GM12878 (cell line): Measurements from ENCODE around the gene RSPH9. TPM values are rescaled to one million over a fixed set of nuclear protein-coding genes. Genes with fewer than 3 reads are reported as not detected.

Source experiments
- ATAC-seq: fragments of 200-7000 bp; cut with Tn5 transposase; 3 replicates; pipeline ENCODE4 v1.9.1; 2020; ENCODE audit warnings: mild to moderate bottlenecking, moderate library complexity
- BruUV-seq: library from RNA; stranded (reverse); fragments of 400-500 nt; replicated peaks from 2 replicates; lab custom pipeline; 2021; lab: Mats Ljungman, UMichigan
- CTCF ChIA-PET: fragments of 300-600 bp; sonication (Branson Sonifier 250); formaldehyde crosslinking; extraction: SDS; loops from one replicate; lab custom pipeline; 2021; ENCODE audit warnings: inconsistent platforms; lab: Yijun Ruan, JAX
- POLR2A ChIA-PET: fragments of 350-600 bp; formaldehyde crosslinking; extraction: SDS; loops from one replicate; lab custom pipeline; 2021; ENCODE audit warnings: inconsistent platforms; lab: Charles Lee
- RAD21 ChIA-PET: fragments of 300-600 bp; sonication (Branson Sonifier 250); formaldehyde crosslinking; loops from one replicate; lab custom pipeline; 2023; ENCODE audit warnings: antibody characterized with exemption; ENCODE audit not compliant: unreplicated experiment; lab: Charles Lee
- SMC1A ChIA-PET: fragments of 300-600 bp; sonication (Branson Sonifier 250); formaldehyde crosslinking; loops from one replicate; lab custom pipeline; 2023; ENCODE audit not compliant: unreplicated experiment, uncharacterized antibody; lab: Charles Lee
- DNase-seq: peaks from one replicate; pipeline ENCODE4 v3.0.0-alpha.2; 2011; ENCODE audit warnings: low read depth, low spot score
- FAIRE-seq: peaks from 3 replicates; lab custom pipeline; 2011; peaks lifted over from hg19 to GRCh38; lab: Jason Lieb, UNC
- H2AFZ ChIP-seq: 2 replicates; pipeline ENCODE4 v1.6.0; 2011; ENCODE audit warnings: low read depth, low read length, control low read depth; ENCODE audit not compliant: control insufficient read depth
- H3K27ac ChIP-seq: 2 replicates; pipeline ENCODE4 v1.5.1; 2011; ENCODE audit warnings: control low read depth; ENCODE audit not compliant: control insufficient read depth, insufficient read depth
- H3K27me3 ChIP-seq, 2 experiments: replicated peaks in 1 of 2; 2 replicates each; pipeline versions ENCODE4 v1.6.0 to v1.6.1; 2011; ENCODE audit warnings: low read length in 1 of 2; ENCODE audit not compliant: control insufficient read depth in 2 of 2, insufficient read depth in 2 of 2
- H3K36me3 ChIP-seq, 2 experiments: 2 replicates each; pipeline ENCODE4 v1.5.1; 2011; ENCODE audit warnings: low read length in 1 of 2; ENCODE audit not compliant: control insufficient read depth in 2 of 2, insufficient read depth in 2 of 2
- H3K4me1 ChIP-seq: 2 replicates; pipeline ENCODE4 v1.6.1; 2011; ENCODE audit warnings: mild to moderate bottlenecking, low read length, moderate library complexity, mixed read lengths; ENCODE audit not compliant: control insufficient read depth, insufficient read depth
- H3K4me2 ChIP-seq: 2 replicates; pipeline ENCODE4 v1.6.0; 2011; ENCODE audit warnings: control low read depth; ENCODE audit not compliant: control insufficient read depth, insufficient read depth
- H3K4me3 ChIP-seq: fragments of 200-600 bp; sonication (generic); 2 replicates; pipeline ENCODE4 v1.5.1; 2016
- H3K79me2 ChIP-seq: 2 replicates; pipeline ENCODE4 v1.6.0; 2011; ENCODE audit warnings: low read length; ENCODE audit not compliant: control insufficient read depth, insufficient read depth
- H3K9ac ChIP-seq: 2 replicates; pipeline ENCODE4 v1.8.0; 2011; ENCODE audit warnings: low read length, control low read depth, mixed read lengths; ENCODE audit not compliant: control insufficient read depth, insufficient read depth
- H3K9me3 ChIP-seq: replicated peaks from 3 replicates; pipeline ENCODE4 v1.5.1; 2011; ENCODE audit warnings: mild to moderate bottlenecking, low read length; ENCODE audit not compliant: control insufficient read depth, insufficient read depth
- H4K20me1 ChIP-seq: 2 replicates; pipeline ENCODE4 v1.6.0; 2011; ENCODE audit not compliant: control insufficient read depth, insufficient read depth
- ATF2 ChIP-seq: IDR thresholded peaks from 2 replicates; pipeline ENCODE4 v1.6.1; 2012; ENCODE audit warnings: low read length, inconsistent platforms
- CBFB ChIP-seq: IDR thresholded peaks from 2 replicates; pipeline ENCODE4 v1.6.1; 2016; ENCODE audit warnings: antibody characterized with exemption, low read depth
- E2F8 ChIP-seq: fragments of 450-650 bp; IDR thresholded peaks from 2 replicates; pipeline ENCODE4 v1.6.1; 2018; ENCODE audit warnings: mild to moderate bottlenecking, low read depth, moderate library complexity; ENCODE audit not compliant: partially characterized antibody
- FOS ChIP-seq: IDR thresholded peaks from 3 replicates; pipeline ENCODE4 v1.6.1; 2011; ENCODE audit warnings: borderline replicate concordance; ENCODE audit not compliant: insufficient read length; ENCODE audit errors: extremely low read depth
- HDGF ChIP-seq: fragments of 450-650 bp; IDR thresholded peaks from 2 replicates; pipeline ENCODE4 v1.6.1; 2016; ENCODE audit warnings: antibody characterized with exemption
- KLF5 ChIP-seq: fragments of 450-650 bp; IDR thresholded peaks from 2 replicates; pipeline ENCODE4 v1.6.1; 2014; ENCODE audit warnings: mild to moderate bottlenecking; ENCODE audit not compliant: partially characterized antibody
- PAX8 ChIP-seq: fragments of 450-650 bp; IDR thresholded peaks from 2 replicates; pipeline ENCODE4 v1.6.1; 2017; ENCODE audit warnings: mild to moderate bottlenecking, moderate library complexity
- POLR2AphosphoS5 ChIP-seq: IDR thresholded peaks from 2 replicates; pipeline ENCODE4 v1.6.1; 2011; ENCODE audit warnings: mild to moderate bottlenecking, low read length, inconsistent platforms
- SMARCA5 ChIP-seq: fragments of 450-650 bp; IDR thresholded peaks from 2 replicates; pipeline ENCODE4 v1.6.1; 2017; ENCODE audit warnings: mild to moderate bottlenecking
- ZBED1 ChIP-seq: IDR thresholded peaks from 2 replicates; pipeline ENCODE4 v1.6.1; 2016; ENCODE audit warnings: borderline replicate concordance
- ZBTB40 ChIP-seq: fragments of 450-650 bp; IDR thresholded peaks from 2 replicates; pipeline ENCODE4 v1.6.1; 2016; ENCODE audit warnings: mild to moderate bottlenecking, moderate library complexity, borderline replicate concordance
- WGBS: methylation state at CpG from one replicate; pipeline ENCODE4 v1.1.6; 2016; ENCODE audit warnings: low lambda C conversion rate; ENCODE audit not compliant: insufficient replicate concordance, insufficient coverage; ENCODE audit errors: missing lambda C conversion rate; 5-methylcytosine and 5-hydroxymethylcytosine counted together
- in situ Hi-C: fragments of 300-500 bp; cut with MboI; formaldehyde crosslinking; loops from 9 replicates; pipeline ENCODE4 v1.14.3; 2018; ENCODE audit warnings: mixed read lengths
- intact Hi-C: fragments of 100-400 bp; cut with micrococcal nuclease; formaldehyde crosslinking; loops from one replicate; pipeline ENCODE4 v1.14.2; 2022; ENCODE audit not compliant: unreplicated experiment
- polyA plus RNA-seq, 11 experiments: library from polyadenylated mRNA; depleted of rRNA in 4 of 11; unstranded in 6 of 11; stranded (reverse) in 5 of 11; fragments of >200 nt; fragmentation: Nextera tagmentation in 4 of 11; fragmentation: Illumina TruSeq in 1 of 11; extraction: Ambion mirVana in 4 of 11; extraction: Trizol in 1 of 11; gene quantifications; 1 replicate in 1 of 11; 2 replicates in 10 of 11; pipeline versions ENCODE4 v1.2.1 to v1.2.3, GENCODE V29; 2011 to 2016; ENCODE audit warnings: inconsistent platforms in 2 of 11, missing spikeins in 2 of 11, low read depth in 1 of 11
- total RNA-seq, 4 experiments: library from RNA; depleted of rRNA in 3 of 4; stranded (reverse); fragments of >200 nt in 3 of 4; fragmentation: Illumina TruSeq in 1 of 4; extraction: Trizol in 1 of 4; gene quantifications; 2 replicates each; pipeline versions ENCODE4 v1.2.1 to v1.2.3, GENCODE V29; 2013 to 2021

The RSPH9 gene
- total and polyA plus RNA-seq, 10 of the 15 experiments (the other 5 are each of a cell fraction or from before 2014, with no cell fraction given): 0.26 to 0.63 (median 0.36) TPM; not detected in 6

- no peak overlapping the region for H3K9ac ChIP-seq
- WGBS: 89% methylated on average over 8 of the region's 8 CpGs
- TF ChIP-seq ZBTB40: no peak
- TF ChIP-seq POLR2AphosphoS5: no peak
- no peak for TF ChIP-seq ATF2
- no peak for TF ChIP-seq PAX8
- no peak for TF ChIP-seq SMARCA5
- TF ChIP-seq HDGF: no peak
- no peak for TF ChIP-seq FOS
- no peak for TF ChIP-seq CBFB
- TF ChIP-seq KLF5: no peak
- TF ChIP-seq E2F8: no peak
- no peak for TF ChIP-seq ZBED1
- TF ChIP-seq, all 136 proteins: peak for 0
- H3K4me3 ChIP-seq: no peak overlapping the region
- FAIRE-seq: no peak
- no peaks in the 10 kb centered on the region for H3K27me3 ChIP-seq
- intact Hi-C loops (no loop called here), in situ Hi-C loops (no loop called here)
- no peak for ATAC-seq
- no peak overlapping the region for H3K27ac ChIP-seq
- CTCF ChIA-PET: interaction anchor here (1.8 kb wide), 1 partner anchor 14 kb away, joined by 4 read pairs; no protein-coding TSS in a partner anchor
- H3K36me3 ChIP-seq: peaks cover 5 to 15% of the 10 kb centered on the region in 2 experiments; a peak in 3 of 4 replicates
- no peaks in the 10 kb centered on the region for H4K20me1 ChIP-seq
- no peak overlapping the region for H2AFZ ChIP-seq
- H3K4me1 ChIP-seq: peaks cover 18% of the 10 kb centered on the region
- no peak overlapping the region for H3K4me2 ChIP-seq
- peaks cover 63% of the 10 kb centered on the region for H3K79me2 ChIP-seq
- no TSS peak for BruUV-seq
- POLR2A ChIA-PET: interaction anchor here (0.6 to 1.4 kb wide), 2 partner anchors 32 to 55 kb away, joined by 3 to 4 read pairs; no protein-coding TSS in a partner anchor
- H3K9me3 ChIP-seq: no peaks in the 10 kb centered on the region
- no peak for DNase-seq
- SMC1A ChIA-PET: interaction anchor here (1.0 kb wide), 1 partner anchor 32 kb away, joined by 3 read pairs; no protein-coding TSS in a partner anchor
- RAD21 ChIA-PET: no interaction called here
Measured at GRCh38 chr6:43682724-43683429, 38.0 kb downstream of the RSPH9 start.
